ENCODE results near the gene AK1. TPM values are rescaled to one million over a fixed set of nuclear protein-coding genes. Genes with fewer than 3 reads are reported as not detected.

Gene AK1
- total RNA-seq, 1 experiment from 2014 or later, result 31.6 TPM

DNA sequence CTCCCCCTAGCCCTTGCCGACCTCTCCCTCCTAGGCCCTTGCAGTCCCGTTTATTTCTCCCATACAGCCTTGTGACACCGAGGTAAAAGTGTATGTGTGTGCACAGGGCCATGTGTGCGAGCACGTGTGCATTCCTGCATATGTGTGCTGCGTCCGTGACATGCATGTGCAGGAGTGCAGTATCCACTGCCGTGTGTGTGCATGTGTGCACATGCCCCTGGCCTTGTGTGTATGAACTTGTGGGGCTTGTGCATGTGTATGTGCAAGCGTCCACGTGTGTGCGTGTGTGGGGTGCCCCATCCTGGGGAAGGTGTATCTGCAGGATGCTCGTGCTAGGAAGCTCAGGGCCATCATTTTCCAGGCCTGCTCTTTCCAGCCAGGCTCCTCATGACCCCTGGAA, 6.6 kb downstream of the AK1 start:
- WGBS (ENCODE audit: extremely low coverage, insufficient read length, low lambda C conversion rate), result no CpG with 5 or more reads among the region's 12 CpGs
- TF ChIP-seq, protein P1, sequence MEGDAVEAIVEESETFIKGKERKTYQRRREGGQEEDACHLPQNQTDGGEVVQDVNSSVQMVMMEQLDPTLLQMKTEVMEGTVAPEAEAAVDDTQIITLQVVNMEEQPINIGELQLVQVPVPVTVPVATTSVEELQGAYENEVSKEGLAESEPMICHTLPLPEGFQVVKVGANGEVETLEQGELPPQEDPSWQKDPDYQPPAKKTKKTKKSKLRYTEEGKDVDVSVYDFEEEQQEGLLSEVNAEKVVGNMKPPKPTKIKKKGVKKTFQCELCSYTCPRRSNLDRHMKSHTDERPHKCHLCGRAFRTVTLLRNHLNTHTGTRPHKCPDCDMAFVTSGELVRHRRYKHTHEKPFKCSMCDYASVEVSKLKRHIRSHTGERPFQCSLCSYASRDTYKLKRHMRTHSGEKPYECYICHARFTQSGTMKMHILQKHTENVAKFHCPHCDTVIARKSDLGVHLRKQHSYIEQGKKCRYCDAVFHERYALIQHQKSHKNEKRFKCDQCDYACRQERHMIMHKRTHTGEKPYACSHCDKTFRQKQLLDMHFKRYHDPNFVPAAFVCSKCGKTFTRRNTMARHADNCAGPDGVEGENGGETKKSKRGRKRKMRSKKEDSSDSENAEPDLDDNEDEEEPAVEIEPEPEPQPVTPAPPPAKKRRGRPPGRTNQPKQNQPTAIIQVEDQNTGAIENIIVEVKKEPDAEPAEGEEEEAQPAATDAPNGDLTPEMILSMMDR (conservative IDR thresholded peaks at IDR 0.05), result no peak
- H3K27ac Mint-ChIP-seq, result no peak overlapping the region

More for the DNA sequence above, 6.6 kb downstream of the AK1 start:
- Histone ChIP-seq H3K9me3 (ENCODE audit: control insufficient read depth, low read depth, low read length) (no peaks in the 10 kb centered on the region), H3K79me2 (ENCODE audit: insufficient read depth, low read length) (no peaks in the 10 kb centered on the region), H2BK20ac (ENCODE audit: low read depth, low read length, poor library complexity, severe bottlenecking) (no peak overlapping the region), H2BK12ac (ENCODE audit: insufficient read length, low read depth, low read length) (no peak overlapping the region), H4K8ac (replicated peaks; ENCODE audit: insufficient read length, low read depth, low read length) (no peak overlapping the region), H3K4ac (ENCODE audit: low read depth, low read length) (no peak overlapping the region), H3K27me3 (ENCODE audit: insufficient read depth, low read length) (no peaks in the 10 kb centered on the region), H3K56ac (ENCODE audit: insufficient read length, low read depth, low read length) (no peak overlapping the region), H3K23me2 (ENCODE audit: insufficient read length, low read depth, low read length, poor library complexity, severe bottlenecking) (no peaks in the 10 kb centered on the region), H4K91ac (ENCODE audit: insufficient read length, low read depth, low read length) (no peak overlapping the region), H3K9ac (ENCODE audit: extremely low read depth, insufficient read length, low read length) (no peak overlapping the region), H4K5ac (ENCODE audit: insufficient read length, low read depth, low read length) (no peak overlapping the region), H4K20me1 (ENCODE audit: control insufficient read depth, insufficient read depth, insufficient read length) (no peaks in the 10 kb centered on the region), H2AFZ (ENCODE audit: low read length) (no peak overlapping the region), H2AK5ac (ENCODE audit: insufficient read length, low read length) (no peak overlapping the region), H2BK120ac (ENCODE audit: low read depth, low read length, poor library complexity, severe bottlenecking) (no peak overlapping the region), H2BK5ac (ENCODE audit: insufficient read length, low read length) (no peak overlapping the region), H3K79me1 (ENCODE audit: insufficient read depth, low read depth, low read length, poor library complexity, severe bottlenecking) (no peaks in the 10 kb centered on the region), H3T11ph (ENCODE audit: low read length) (no peak overlapping the region), H3K4me2 (ENCODE audit: insufficient read depth, insufficient read length, low read length) (no peak overlapping the region), H3K23ac (ENCODE audit: insufficient read length, low read depth, low read length) (no peak overlapping the region), H3K4me1 (ENCODE audit: insufficient read depth, low read length) (no peaks in the 10 kb centered on the region), H3K18ac (ENCODE audit: insufficient read length, low read depth, low read length) (no peak overlapping the region), H3K14ac (ENCODE audit: insufficient read depth, low read length) (no peak overlapping the region), H3K27ac (ENCODE audit: insufficient read length, low read depth, low read length) (no peak overlapping the region), H2BK15ac (ENCODE audit: low read depth, low read length) (no peak overlapping the region)
- no peaks in the 10 kb centered on the region for H3K9me3 Mint-ChIP-seq
- H3K27me3 Mint-ChIP-seq (ENCODE audit: low read depth), result no peaks in the 10 kb centered on the region
- no peak for DNase-seq
- H3K36me3 Mint-ChIP-seq (ENCODE audit: insufficient read depth in 1 of 3, low read depth in 3 of 3), result peaks cover 0 to 13% (median 0%) of the 10 kb centered on the region in 3 experiments; a peak in 4 of 7 replicates
- no peak overlapping the region for H3K4me3 Mint-ChIP-seq
- peaks cover 6 to 15% of the 10 kb centered on the region in 2 experiments; a peak in 3 of 4 replicates for H3K4me1 Mint-ChIP-seq

All from H9 (cell line).